Measurements from ENCODE around the gene ETHE1.
A peak's percentile ranks its signal among the peaks of the same experiment; 100 is the strongest.

ETHE1 gene

DNA sequence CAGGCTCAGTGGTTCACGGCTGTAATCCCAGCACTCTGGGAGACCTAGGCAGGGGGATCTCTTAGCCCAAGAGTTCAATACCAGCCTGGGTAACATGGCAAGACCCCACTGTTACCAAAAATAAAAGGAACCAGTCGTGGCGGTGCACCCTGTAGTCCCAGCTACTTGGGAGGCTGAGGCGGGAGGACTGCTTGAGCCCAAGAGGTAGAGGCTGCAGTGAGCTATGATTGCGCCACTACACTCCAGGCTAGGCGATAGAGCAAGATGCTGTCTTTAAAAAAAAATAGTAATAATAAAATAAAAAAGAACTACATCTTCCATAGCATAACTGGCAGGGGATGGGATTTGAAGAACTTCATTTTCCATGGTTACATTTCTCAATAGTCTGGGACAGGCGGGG is 64.6 kb downstream of the ETHE1 start:
- H3K9ac ChIP-seq = no peak overlapping the region; a peak in 1 of 22 replicates
- no peaks in the 10 kb centered on the region for H4K20me1 ChIP-seq
- no peak overlapping the region for H3K27ac ChIP-seq
- H3K9me3 ChIP-seq (replicated peaks in 1 of 11) = no peaks in the 10 kb centered on the region
- 0 out of 22 replicates have a peak, but pooled peaks cover 0 to 4% (median 0%) of the 10 kb centered on the region in 11 experiments for H3K27me3 ChIP-seq
- H3K4me3 ChIP-seq = no peak overlapping the region
- no peak for TF ChIP-seq Cebpa-rat (IDR thresholded peaks at IDR 0.05)
- no peaks in the 10 kb centered on the region for H3K36me3 ChIP-seq
- H3K4me2 ChIP-seq = peak overlapping the region; percentile 80 to 99 (median 93); a peak in 18 of 22 replicates
- H3K4me1 ChIP-seq = peaks cover 15 to 62% (median 31%) of the 10 kb centered on the region in 10 experiments

- Histone ChIP-seq H3K27ac (no peak overlapping the region), H3K4me1 (peaks cover 15 to 66% (median 33%) of the 10 kb centered on the region in 10 experiments), H3K4me3 (no peak overlapping the region), H4K20me1 (no peaks in the 10 kb centered on the region), H3K36me3 (no peaks in the 10 kb centered on the region), H3K27me3 (0 out of 22 replicates have a peak, but pooled peaks cover 0 to 4% (median 0%) of the 10 kb centered on the region in 11 experiments), H3K4me2 (no peak overlapping the region), H3K9ac (no peak overlapping the region), H3K9me3 (replicated peaks in 1 of 11) (no peaks in the 10 kb centered on the region)
- TF ChIP-seq Cebpa-rat (IDR thresholded peaks at IDR 0.05) = no peak
Observed at GRCh38 chr19:43461303-43461702, 65.7 kb downstream of the ETHE1 start.

DNA sequence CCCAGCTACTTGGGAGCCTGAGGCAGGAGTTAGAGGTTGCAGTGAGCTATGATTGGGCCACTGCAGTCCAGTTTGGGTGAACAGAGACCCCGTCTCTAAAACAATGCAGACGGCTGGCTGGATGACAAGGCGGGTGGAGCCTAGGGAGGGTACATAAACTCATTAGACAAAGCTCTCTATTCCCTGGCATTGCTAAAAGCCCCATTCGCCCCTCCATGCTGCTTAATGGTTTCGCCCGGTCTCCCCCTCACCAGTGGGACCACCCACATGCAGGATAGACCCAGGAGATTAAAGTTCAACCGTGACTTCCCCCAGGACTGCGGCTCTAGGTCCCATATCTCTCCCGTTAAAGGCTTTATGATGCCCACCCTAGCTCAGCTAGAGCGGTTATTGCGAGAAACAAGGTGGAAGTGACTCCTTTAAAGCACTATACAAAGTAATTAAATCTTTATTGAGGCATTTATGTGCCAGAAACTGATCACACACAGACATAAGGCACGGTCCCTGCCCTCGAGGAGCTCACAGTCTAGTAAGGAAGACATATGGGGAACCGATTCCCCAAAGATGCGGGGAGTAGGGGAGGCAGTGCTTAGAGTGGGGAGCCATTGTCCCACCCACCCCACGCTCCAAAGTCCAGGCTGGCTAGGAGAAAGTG is 66.5 kb downstream of the ETHE1 start:
- Histone ChIP-seq H3K27ac (no peak overlapping the region), H3K27me3 (0 out of 22 replicates have a peak, but pooled peaks cover 0 to 4% (median 0%) of the 10 kb centered on the region in 11 experiments), H3K4me2 (no peak overlapping the region), H3K9ac (no peak overlapping the region), H3K36me3 (no peaks in the 10 kb centered on the region), H3K4me3 (no peak overlapping the region), H3K9me3 (replicated peaks in 1 of 11) (no peaks in the 10 kb centered on the region), H4K20me1 (no peaks in the 10 kb centered on the region), H3K4me1 (peaks cover 23 to 67% (median 40%) of the 10 kb centered on the region in 10 experiments)
- TF ChIP-seq Cebpa-rat (IDR thresholded peaks at IDR 0.05) = no peak

GRCh38 chr19:43457809-43458208 is 69.2 kb downstream of the ETHE1 start:
- no peak overlapping the region for H3K9ac ChIP-seq
- TF ChIP-seq Cebpa-rat (IDR thresholded peaks at IDR 0.05) = no peak
- H3K27ac ChIP-seq = no peak overlapping the region
- H3K4me1 ChIP-seq = peaks cover 13 to 68% (median 36%) of the 10 kb centered on the region in 10 experiments
- no peaks in the 10 kb centered on the region for H4K20me1 ChIP-seq
- peak overlapping the region in 5 of 11 experiments; percentile 5 to 72 (median 39); a peak in 9 of 22 replicates for H3K4me2 ChIP-seq
- H3K4me3 ChIP-seq = no peak overlapping the region
- no peaks in the 10 kb centered on the region for H3K27me3 ChIP-seq
- H3K9me3 ChIP-seq (replicated peaks in 1 of 11) = 0 out of 22 replicates have a peak, but pooled peaks cover 0 to 2% (median 0%) of the 10 kb centered on the region in 11 experiments
- no peaks in the 10 kb centered on the region for H3K36me3 ChIP-seq

Measured in BLaER1 treated with 17β-estradiol and CSF1 and Interleukin-3, amounts not matched to agents 10 nM and 100 nM (cell line).